Measurements from ENCODE around the gene POC5.

- TF ChIP-seq CTCF (IDR thresholded peaks at IDR 0.05) = no peak
- TF ChIP-seq POLR2A (IDR thresholded peaks at IDR 0.05) = no peak
These were observed 68.5 kb downstream of the POC5 start for GRCh38 chr5:75648712-75649111.
